Vagina (tissue), 2 donors: ENCODE data around the gene HDAC6.

Experiments
- POLR2A ChIP-seq, 2 donors: fragments of 450-650 bp; IDR thresholded peaks; one replicate each; pipeline ENCODE4 v1.6.1; 2017; ENCODE audit warnings: antibody characterized with exemption in 2 of 2, mild to moderate bottlenecking in 2 of 2, moderate library complexity in 2 of 2
- POLR2AphosphoS5 ChIP-seq, 2 donors: sonication (generic); formaldehyde crosslinking; IDR thresholded peaks; one replicate each; pipeline ENCODE4 v1.9.0; 2017; ENCODE audit warnings: antibody characterized with exemption in 2 of 2, mild to moderate bottlenecking in 2 of 2, low read depth in 1 of 2; ENCODE audit not compliant: insufficient read depth in 1 of 2
- TF ChIP-seq, protein P1 (sequence below), 3 experiments: fragments of 450-650 bp in 2 of 3; fragments of 200-600 bp in 1 of 3; sonication (generic) in 1 of 3; IDR thresholded peaks; one replicate each; pipeline ENCODE4 v1.5.1; 2017 to 2019; ENCODE audit warnings: antibody characterized with exemption in 3 of 3, mild to moderate bottlenecking in 2 of 3, moderate library complexity in 2 of 3

DNA sequence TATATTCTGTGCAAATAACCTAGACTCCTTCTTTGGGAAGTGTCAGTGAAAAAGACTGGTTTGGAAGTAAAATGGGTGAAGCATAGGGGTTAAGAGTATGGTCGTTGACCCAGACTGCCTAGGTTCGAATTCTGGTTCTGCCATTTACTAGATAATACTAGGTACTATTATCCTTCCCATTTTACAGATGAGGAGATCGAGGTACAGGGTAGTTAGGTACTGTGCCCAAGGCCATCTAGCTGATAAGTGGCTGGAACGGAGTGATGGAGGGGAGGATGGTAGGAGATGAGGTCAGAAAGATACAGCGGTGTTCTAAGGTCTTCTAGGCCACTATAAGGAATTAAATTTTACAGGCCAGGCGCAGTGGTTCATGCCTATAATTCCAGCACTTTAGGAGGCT, 29.3 kb upstream of the HDAC6 start:
- TF ChIP-seq, protein P1, sequence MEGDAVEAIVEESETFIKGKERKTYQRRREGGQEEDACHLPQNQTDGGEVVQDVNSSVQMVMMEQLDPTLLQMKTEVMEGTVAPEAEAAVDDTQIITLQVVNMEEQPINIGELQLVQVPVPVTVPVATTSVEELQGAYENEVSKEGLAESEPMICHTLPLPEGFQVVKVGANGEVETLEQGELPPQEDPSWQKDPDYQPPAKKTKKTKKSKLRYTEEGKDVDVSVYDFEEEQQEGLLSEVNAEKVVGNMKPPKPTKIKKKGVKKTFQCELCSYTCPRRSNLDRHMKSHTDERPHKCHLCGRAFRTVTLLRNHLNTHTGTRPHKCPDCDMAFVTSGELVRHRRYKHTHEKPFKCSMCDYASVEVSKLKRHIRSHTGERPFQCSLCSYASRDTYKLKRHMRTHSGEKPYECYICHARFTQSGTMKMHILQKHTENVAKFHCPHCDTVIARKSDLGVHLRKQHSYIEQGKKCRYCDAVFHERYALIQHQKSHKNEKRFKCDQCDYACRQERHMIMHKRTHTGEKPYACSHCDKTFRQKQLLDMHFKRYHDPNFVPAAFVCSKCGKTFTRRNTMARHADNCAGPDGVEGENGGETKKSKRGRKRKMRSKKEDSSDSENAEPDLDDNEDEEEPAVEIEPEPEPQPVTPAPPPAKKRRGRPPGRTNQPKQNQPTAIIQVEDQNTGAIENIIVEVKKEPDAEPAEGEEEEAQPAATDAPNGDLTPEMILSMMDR (IDR thresholded peaks at IDR 0.05), result no peak
- TF ChIP-seq POLR2AphosphoS5 (IDR thresholded peaks at IDR 0.05; ENCODE audit: insufficient read depth in 1 of 2, low read depth in 1 of 2) (no peak), POLR2A (IDR thresholded peaks at IDR 0.05) (no peak)
